ENCODE data around the gene SPAG16.

- TF ChIP-seq YY1 (IDR thresholded peaks at IDR 0.05; ENCODE audit: insufficient read depth, insufficient read length) (no peak), ZNF274 (IDR thresholded peaks at IDR 0.05; ENCODE audit: low read depth, low read length) (no peak), SUZ12 (IDR thresholded peaks at IDR 0.05; ENCODE audit: extremely low read depth, insufficient read depth, insufficient read length) (no peak)
These were observed 1092.5 kb downstream of the SPAG16 start for GRCh38 chr2:214376618-214377285.

All from NT2/D1 (cell line).